CD4-positive, alpha-beta T cell (primary cell): ENCODE measurements around the gene SLC11A2. TPM values are rescaled to one million over a fixed set of nuclear protein-coding genes. Genes with fewer than 3 reads are reported as not detected.

Experiments
- ATAC-seq: fragments of 200-7000 bp; cut with Tn5 transposase; one replicate; pipeline ENCODE4 v1.10.0; 2022; ENCODE audit warnings: mild to moderate bottlenecking; ENCODE audit not compliant: poor library complexity
- CTCF ChIA-PET: fragments of 350-600 bp; sonication (Branson Sonifier 250); formaldehyde crosslinking; loops from one replicate; lab custom pipeline; 2021; ENCODE audit warnings: antibody characterized with exemption, inconsistent platforms; lab: Charles Lee
- POLR2A ChIA-PET: fragments of 350-600 bp; sonication (Branson Sonifier 250); formaldehyde crosslinking; loops from one replicate; lab custom pipeline; 2021; ENCODE audit warnings: antibody characterized with exemption, inconsistent platforms; lab: Charles Lee
- DNase-seq, 14 experiments: peaks; one replicate each; pipeline ENCODE4 v3.0.0-alpha.2; 2013 to 2020; ENCODE audit warnings: mixed read lengths in 2 of 14
- H3K27ac ChIP-seq, 2 donors: one replicate each; pipeline versions ENCODE4 v1.5.1 to v1.7.0; 2013; ENCODE audit warnings: low read length in 2 of 2, low read depth in 1 of 2, mild to moderate bottlenecking in 1 of 2
- H3K27me3 ChIP-seq, 2 experiments: 1 replicate in 1 of 2; 2 replicates in 1 of 2; pipeline versions ENCODE4 v1.6.1 to v1.7.0; 2013; ENCODE audit warnings: low read length in 2 of 2, control low read depth in 1 of 2, mild to moderate bottlenecking in 1 of 2, moderate library complexity in 1 of 2; ENCODE audit not compliant: insufficient read depth in 2 of 2, control insufficient read depth in 1 of 2
- H3K36me3 ChIP-seq: one replicate; pipeline ENCODE4 v1.6.1; 2013; ENCODE audit warnings: low read length, control low read depth; ENCODE audit not compliant: insufficient read depth
- H3K4me1 ChIP-seq: one replicate; pipeline ENCODE4 v1.6.1; 2013; ENCODE audit warnings: low read length, control low read depth; ENCODE audit not compliant: insufficient read depth
- H3K4me3 ChIP-seq: one replicate; pipeline ENCODE4 v1.5.1; 2013; ENCODE audit warnings: mild to moderate bottlenecking, low read length, moderate library complexity
- H3K9me3 ChIP-seq, 2 experiments: 1 replicate in 1 of 2; 2 replicates in 1 of 2; pipeline versions ENCODE4 v1.6.1 to v1.7.0; 2013; ENCODE audit warnings: low read length in 2 of 2, mild to moderate bottlenecking in 2 of 2, control low read depth in 1 of 2, moderate library complexity in 1 of 2; ENCODE audit not compliant: control insufficient read depth in 1 of 2, insufficient read depth in 1 of 2
- H3K27ac Mint-ChIP-seq: one replicate; pipeline ENCODE4 v1.8.0; 2020; ENCODE audit warnings: mixed read lengths
- H3K27me3 Mint-ChIP-seq: one replicate; pipeline ENCODE4 v1.8.0; 2021; ENCODE audit warnings: mixed read lengths
- H3K36me3 Mint-ChIP-seq: one replicate; pipeline ENCODE4 v1.8.0; 2021; ENCODE audit warnings: low read depth, mixed read lengths
- H3K4me1 Mint-ChIP-seq: one replicate; pipeline ENCODE4 v1.8.0; 2021; ENCODE audit warnings: low read depth, mixed read lengths
- H3K4me3 Mint-ChIP-seq: one replicate; pipeline ENCODE4 v1.8.0; 2020; ENCODE audit warnings: mild to moderate bottlenecking, mixed read lengths
- H3K9me3 Mint-ChIP-seq: one replicate; pipeline ENCODE4 v1.8.0; 2020; ENCODE audit warnings: mixed read lengths
- CTCF ChIP-seq: fragments of 200-600 bp; IDR thresholded peaks from one replicate; pipeline ENCODE4 v1.8.0; 2022; ENCODE audit warnings: antibody characterized with exemption, mild to moderate bottlenecking
- intact Hi-C, 2 experiments: fragments of 100-400 bp; cut with DNase I in 1 of 2; cut with micrococcal nuclease in 1 of 2; formaldehyde crosslinking; loops; one replicate each; pipeline versions ENCODE4 v1.15.1 to v1.9.0; 2023 to 2025; cut with DNase I, micrococcal nuclease
- total RNA-seq, 174 experiments: library from RNA in 2 of 174; stranded (reverse) in 2 of 174; gene quantifications; one replicate each; pipeline ENCODE4 v1.2.3 and lab custom pipeline; 2021 to 2026

Gene SLC11A2
- total RNA-seq, 2 experiments from 2014 or later = 43.6 to 47.7 TPM

- Histone ChIP-seq H3K27me3 (no peaks in the 10 kb centered on the region), H3K4me3 (no peak overlapping the region), H3K9me3 (no peaks in the 10 kb centered on the region), H3K36me3 (peaks cover 86% of the 10 kb centered on the region), H3K4me1 (no peaks in the 10 kb centered on the region), H3K27ac (no peak overlapping the region)
- Mint-ChIP-seq H3K4me1 (peaks cover 6% of the 10 kb centered on the region), H3K36me3 (peaks cover 89% of the 10 kb centered on the region), H3K27me3 (no peaks in the 10 kb centered on the region), H3K9me3 (no peaks in the 10 kb centered on the region), H3K27ac (no peak overlapping the region), H3K4me3 (no peak overlapping the region)
- DNase-seq (peak in 1 of 14 experiments; percentile 20), ATAC-seq (no peak)
- TF ChIP-seq CTCF = no peak
- ChIA-PET CTCF (no interaction called here), POLR2A (interaction anchor here (1.3 kb wide), 1 partner anchor 27 kb away, joined by 3 read pairs; the partner anchor contains the start of gene CSRNP2)
- intact Hi-C loops = no loop called here
Measured at GRCh38 chr12:51056242-51056641, 30.1 kb upstream of the SLC11A2 start.

- TF ChIP-seq CTCF = no peak
- Mint-ChIP-seq H3K9me3 (no peaks in the 10 kb centered on the region), H3K4me3 (no peak overlapping the region), H3K4me1 (peaks cover 6% of the 10 kb centered on the region), H3K27ac (no peak overlapping the region), H3K36me3 (peaks cover 83% of the 10 kb centered on the region), H3K27me3 (no peaks in the 10 kb centered on the region)
- Histone ChIP-seq H3K27me3 (no peaks in the 10 kb centered on the region), H3K27ac (no peak overlapping the region), H3K36me3 (peaks cover 78% of the 10 kb centered on the region), H3K4me1 (peaks cover 5% of the 10 kb centered on the region), H3K9me3 (no peaks in the 10 kb centered on the region), H3K4me3 (no peak overlapping the region)
- POLR2A ChIA-PET = no interaction called here
- CTCF ChIA-PET = interaction anchor here (0.6 kb wide), 1 partner anchor 176 kb away, joined by 3 read pairs; no protein-coding TSS in a partner anchor
- intact Hi-C loops = no loop called here
- no peak for ATAC-seq
- no peak for DNase-seq
Measured at GRCh38 chr12:51055060-51055459, 28.9 kb upstream of the SLC11A2 start.

- CTCF ChIA-PET = no interaction called here
- H3K4me1 Mint-ChIP-seq = peaks cover 36% of the 10 kb centered on the region
- TF ChIP-seq CTCF = no peak
- Histone ChIP-seq H3K4me3 (no peak overlapping the region), H3K27ac (no peak overlapping the region), H3K27me3 (no peaks in the 10 kb centered on the region), H3K4me1 (peaks cover 25% of the 10 kb centered on the region), H3K36me3 (peaks cover 47% of the 10 kb centered on the region), H3K9me3 (no peaks in the 10 kb centered on the region)
- H3K27ac Mint-ChIP-seq = no peak overlapping the region
- H3K36me3 Mint-ChIP-seq = peaks cover 69% of the 10 kb centered on the region
- intact Hi-C loops = no loop called here
- POLR2A ChIA-PET = interaction anchor here (1.0 kb wide), 1 partner anchor 32 kb away, joined by 4 read pairs; the partner anchor contains the start of gene CSRNP2
- no peaks in the 10 kb centered on the region for H3K9me3 Mint-ChIP-seq
- no peak for ATAC-seq
- H3K27me3 Mint-ChIP-seq = no peaks in the 10 kb centered on the region
- H3K4me3 Mint-ChIP-seq = no peak overlapping the region
- no peak for DNase-seq
Measured at GRCh38 chr12:51051787-51052186, 25.6 kb upstream of the SLC11A2 start.
